GM12891 (cell line): Measurements from ENCODE around the gene SH2D1A.
A peak's percentile ranks its signal among the peaks of the same experiment; 100 is the strongest.
"Not testable (repeated sequence)": the region's sequence is repeated elsewhere in the genome, so short reads cannot be mapped to it uniquely, and the experiment has no call there.

Source experiments
- DNase-seq: peaks from one replicate; pipeline ENCODE4 v3.0.0; 2011; ENCODE audit warnings: low spot score; ENCODE audit not compliant: insufficient read length
- FAIRE-seq: peaks from 2 replicates; lab custom pipeline; 2011; peaks lifted over from hg19 to GRCh38; lab: Jason Lieb, UNC
- PAX5 ChIP-seq: IDR thresholded peaks from 2 replicates; pipeline ENCODE4 v1.6.1; 2011; ENCODE audit warnings: low read length, moderate library complexity, mild to moderate bottlenecking; ENCODE audit not compliant: insufficient read depth, severe bottlenecking
- POLR2A ChIP-seq: IDR thresholded peaks from 2 replicates; pipeline ENCODE4 v1.6.1; 2011; ENCODE audit warnings: low read depth, low read length, control low read depth
- POLR2AphosphoS5 ChIP-seq: IDR thresholded peaks from 2 replicates; pipeline ENCODE4 v1.6.1; 2011; ENCODE audit warnings: low read depth, low read length, control low read depth
- POU2F2 ChIP-seq: IDR thresholded peaks from 2 replicates; pipeline ENCODE4 v1.6.1; 2011; ENCODE audit warnings: low read depth, mild to moderate bottlenecking, control low read depth, low read length, moderate library complexity
- SPI1 ChIP-seq: IDR thresholded peaks from 2 replicates; pipeline ENCODE4 v1.6.1; 2011; ENCODE audit warnings: low read depth, low read length, control low read depth
- TAF1 ChIP-seq: IDR thresholded peaks from 2 replicates; pipeline ENCODE4 v1.6.1; 2011; ENCODE audit warnings: low read depth, low read length, control low read depth

Gene SH2D1A

DNA sequence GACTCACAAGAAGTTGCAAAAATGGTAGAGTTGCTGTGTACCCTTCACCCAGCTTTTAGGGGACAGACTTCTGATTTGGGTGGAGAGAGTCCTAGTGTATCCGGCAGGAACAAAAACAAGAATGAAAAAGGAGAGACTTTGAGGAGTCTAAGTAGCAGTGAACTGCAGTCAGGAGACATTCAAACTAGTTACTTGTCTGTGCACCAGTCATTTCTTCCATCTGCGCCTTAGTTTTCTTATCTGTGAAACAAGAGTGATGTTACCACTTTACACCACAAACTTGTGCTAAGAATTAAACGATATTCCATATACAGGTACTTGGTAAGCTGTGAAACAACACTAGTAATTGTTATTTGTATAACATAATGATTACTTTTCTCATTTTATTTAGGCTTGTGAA, 47.3 kb downstream of the SH2D1A start:
- FAIRE-seq (no peak), DNase-seq (no peak)
- TF ChIP-seq PAX5 = no peak
- TF ChIP-seq SPI1 = no peak
- no peak for TF ChIP-seq POLR2AphosphoS5
- no peak for TF ChIP-seq POLR2A
- no peak for TF ChIP-seq POU2F2
- no peak for TF ChIP-seq TAF1

DNA sequence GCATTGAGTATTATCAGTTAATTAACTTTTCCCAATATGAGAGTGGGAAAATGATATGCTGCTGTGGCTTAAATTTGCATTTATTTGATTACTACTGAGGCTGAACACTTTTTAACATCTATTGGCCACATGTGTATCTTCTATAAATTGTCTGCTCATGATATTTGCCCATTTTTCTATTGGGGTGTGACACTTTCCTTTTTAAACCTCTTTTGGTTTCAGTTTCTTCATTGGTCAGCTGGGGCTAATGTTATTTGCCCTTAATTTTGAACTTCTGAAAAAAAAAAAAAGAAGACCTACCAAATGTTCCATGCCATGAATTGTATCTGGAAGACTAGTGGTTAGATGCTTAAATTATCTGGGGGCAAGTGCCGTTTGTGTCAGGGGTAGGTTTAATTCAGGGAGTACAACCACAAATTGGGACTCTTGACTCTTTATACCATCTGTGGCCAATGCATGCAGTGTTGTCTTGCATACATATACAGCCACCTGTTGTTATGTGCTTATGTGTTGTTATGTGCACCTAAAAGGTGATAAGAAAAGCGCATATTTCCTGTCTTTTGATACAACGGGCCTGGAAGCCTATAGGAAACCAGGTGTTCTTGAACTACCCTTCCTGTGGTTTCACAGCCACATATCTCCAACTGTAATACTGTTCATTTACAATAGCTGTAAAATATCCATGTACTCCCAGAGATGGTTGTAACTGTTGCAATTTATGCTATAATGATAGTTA, 49.0 kb downstream of the SH2D1A start:
- DNase-seq = no peak
- peak; percentile 75 for FAIRE-seq
- TF ChIP-seq POU2F2 = no peak
- TF ChIP-seq TAF1 = no peak
- TF ChIP-seq PAX5 = no peak
- no peak for TF ChIP-seq POLR2A
- TF ChIP-seq POLR2AphosphoS5 = no peak
- TF ChIP-seq SPI1 = no peak

- no peak for TF ChIP-seq POLR2A
- TF ChIP-seq TAF1 = no peak
- no peak for TF ChIP-seq POLR2AphosphoS5
- no peak for TF ChIP-seq PAX5
- DNase-seq (no peak), FAIRE-seq (no peak)
Observed at GRCh38 chrX:124401696-124402095, 55.3 kb downstream of the SH2D1A start.

DNA sequence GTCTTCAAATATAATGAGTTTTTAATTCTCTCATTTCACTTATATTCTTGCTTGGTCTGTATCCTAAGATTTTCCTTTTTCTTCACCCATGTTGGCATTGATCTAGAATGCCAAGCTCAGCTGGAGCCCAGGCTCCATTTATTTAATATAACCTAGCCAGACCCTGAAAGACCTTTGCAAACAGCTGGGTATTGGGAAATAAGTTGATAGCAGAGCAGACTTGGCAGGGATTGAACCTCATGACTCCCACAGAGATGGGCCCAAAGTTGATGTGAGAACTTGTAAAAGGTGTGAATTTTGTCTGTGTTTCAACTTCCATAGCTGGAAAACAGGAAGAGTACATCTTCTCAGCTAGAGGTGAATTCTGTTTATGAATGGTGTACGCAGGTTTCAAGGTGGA, 59.5 kb downstream of the SH2D1A start:
- TF ChIP-seq POU2F2 (no peak), POLR2AphosphoS5 (no peak), SPI1 (no peak), PAX5 (no peak), TAF1 (no peak), POLR2A (no peak)
- DNase-seq = no peak
- no peak for FAIRE-seq

DNA sequence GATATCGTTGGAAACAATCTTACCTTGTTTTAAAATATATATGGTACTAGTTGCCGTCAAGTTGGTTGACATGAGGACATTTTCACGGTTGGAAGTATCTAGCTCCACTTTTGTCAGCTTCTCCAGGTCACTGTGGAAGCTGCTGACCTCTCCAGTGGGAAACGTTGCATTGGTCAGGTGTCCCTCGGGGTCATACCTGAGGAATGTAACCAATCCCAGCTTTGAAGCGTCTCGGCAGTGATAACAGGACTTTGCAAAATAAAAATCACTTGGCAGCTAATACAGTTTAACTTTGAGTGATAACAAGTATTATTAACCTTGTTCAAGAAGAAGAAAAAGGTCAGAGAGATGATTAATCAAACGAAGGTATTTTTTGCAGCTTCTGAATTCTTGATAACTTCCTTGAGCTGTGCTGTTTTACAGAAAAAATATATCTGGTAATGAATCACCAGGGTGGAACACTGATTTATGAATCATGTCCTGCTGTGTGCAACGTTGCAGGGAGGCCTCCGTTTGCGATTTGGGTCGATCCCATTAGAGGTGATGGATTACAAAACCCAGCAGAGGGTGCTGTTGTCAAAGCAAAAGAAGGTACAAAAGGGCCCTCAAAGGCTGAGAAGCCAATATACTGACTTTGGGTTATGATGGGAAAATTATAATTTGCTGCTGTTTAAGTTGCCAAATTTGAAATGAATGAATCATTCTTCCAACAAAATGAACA, 60.1 kb downstream of the SH2D1A start:
- TF ChIP-seq TAF1 (no peak), PAX5 (no peak), SPI1 (no peak), POU2F2 (no peak), POLR2A (no peak), POLR2AphosphoS5 (no peak)
- peak; percentile 22 for DNase-seq
- peak; percentile 90 for FAIRE-seq

DNA sequence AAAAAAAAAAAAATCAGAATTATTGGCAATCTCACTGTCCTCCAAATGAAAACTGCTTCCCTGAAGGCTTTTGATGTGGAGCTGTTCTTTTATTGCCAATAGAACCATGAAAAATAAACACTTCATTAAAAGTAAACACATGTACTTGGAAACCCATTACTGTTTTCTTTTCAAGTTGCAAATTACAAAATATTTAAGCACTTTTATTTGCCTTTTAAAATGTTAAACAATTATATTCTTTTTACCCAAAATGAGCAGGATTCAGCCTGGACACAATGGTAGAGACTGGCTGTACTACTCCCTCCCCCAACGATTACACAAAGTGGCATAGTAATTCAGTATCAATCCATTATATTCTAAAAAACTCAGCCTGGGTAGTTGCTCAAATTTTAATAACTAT, 60.9 kb downstream of the SH2D1A start:
- no peak for FAIRE-seq
- DNase-seq = no peak
- TF ChIP-seq POLR2AphosphoS5 = no peak
- no peak for TF ChIP-seq TAF1
- TF ChIP-seq POU2F2 = no peak
- no peak for TF ChIP-seq PAX5
- TF ChIP-seq SPI1 = no peak
- TF ChIP-seq POLR2A = no peak

- FAIRE-seq, DNase-seq: not testable (repeated sequence)
Observed at GRCh38 chrX:124408380-124408779, 62.0 kb downstream of the SH2D1A start.

GRCh38 chrX:124413244-124413643, 66.9 kb downstream of the SH2D1A start:
- TF ChIP-seq TAF1 (no peak), PAX5 (no peak), POLR2A (no peak), POU2F2 (no peak), SPI1 (no peak), POLR2AphosphoS5 (no peak)

DNA sequence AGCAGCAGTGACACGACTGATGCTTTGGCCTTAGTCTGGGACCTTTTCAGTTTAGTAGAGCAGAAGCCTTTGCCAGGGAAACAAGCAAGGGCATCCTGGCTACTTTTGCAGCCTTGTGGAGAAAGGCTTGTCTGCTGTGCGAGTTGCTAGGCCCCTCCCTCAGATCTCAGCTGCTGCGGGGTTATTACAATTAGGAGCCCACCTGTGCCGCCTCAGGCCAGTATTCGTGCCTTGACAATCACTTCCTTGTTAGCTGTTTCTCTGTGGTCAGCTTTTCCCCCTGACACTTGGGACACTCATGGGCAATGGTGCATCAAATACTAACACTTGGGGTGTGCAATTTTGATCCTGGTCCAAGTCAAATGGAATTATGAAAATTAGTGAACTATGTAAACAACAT, 67.9 kb downstream of the SH2D1A start:
- FAIRE-seq = no peak
- DNase-seq = no peak
- TF ChIP-seq SPI1 = no peak
- TF ChIP-seq PAX5 = no peak
- no peak for TF ChIP-seq POU2F2
- TF ChIP-seq POLR2A = no peak
- TF ChIP-seq TAF1 = no peak
- no peak for TF ChIP-seq POLR2AphosphoS5

More at GRCh38 chrX:124413244-124413643, 66.9 kb downstream of the SH2D1A start:
- FAIRE-seq = peak; percentile 48
- no peak for DNase-seq

- FAIRE-seq (no peak), DNase-seq (no peak)
- no peak for TF ChIP-seq POLR2A
- TF ChIP-seq PAX5 = no peak
- no peak for TF ChIP-seq POLR2AphosphoS5
- TF ChIP-seq POU2F2 = no peak
- TF ChIP-seq TAF1 = no peak
- no peak for TF ChIP-seq SPI1
Observed at GRCh38 chrX:124415115-124415800, 68.9 kb downstream of the SH2D1A start.
